ENCODE data around the gene SUGP2. TPM values are rescaled to one million over a fixed set of nuclear protein-coding genes. Genes with fewer than 3 reads are reported as not detected.

SUGP2 gene
- total RNA-seq, 5 donors from 2014 or later (not counting 1 experiment from before 2014, with no cell fraction given), result 114 to 139 (median 119) TPM

GRCh38 chr19:18991468-18991867 is 41.8 kb downstream of the SUGP2 start:
- WGBS (ENCODE audit: insufficient coverage), result no CpG with 5 or more reads among the region's 14 CpGs
- no peaks in the 10 kb centered on the region for H3K4me1 ChIP-seq (ENCODE audit: control insufficient read depth in 1 of 2, extremely low read depth in 1 of 2, insufficient read depth in 2 of 2, low read length in 2 of 2)
- Mint-ChIP-seq H3K27ac (no peak overlapping the region), H3K9me3 (no peaks in the 10 kb centered on the region), H3K4me1 (no peaks in the 10 kb centered on the region), H3K4me3 (no peak overlapping the region), H3K36me3 (peaks cover 30% of the 10 kb centered on the region), H3K27me3 (peaks cover 0 to 3% of the 10 kb centered on the region in 2 donors)
- DNase-seq (no peak), ATAC-seq (replicated peaks in 1 of 4) (no peak)
- H3K27ac ChIP-seq (ENCODE audit: low read length), result no peak overlapping the region
- H3K4me3 ChIP-seq (ENCODE audit: control insufficient read depth in 1 of 2, extremely low read depth in 1 of 2, low read length in 1 of 2), result no peak overlapping the region
- H3K27me3 ChIP-seq (replicated peaks in 1 of 2; ENCODE audit: control insufficient read depth in 2 of 2, extremely low read depth in 1 of 2, insufficient read depth in 2 of 2, low read length in 1 of 2), result peaks cover 0 to 8% of the 10 kb centered on the region in 2 experiments
- peaks cover 18 to 34% of the 10 kb centered on the region in 2 donors for H3K36me3 ChIP-seq (ENCODE audit: control insufficient read depth in 2 of 2, extremely low read depth in 1 of 2, insufficient read depth in 1 of 2, low read length in 1 of 2)
- POLR2A ChIA-PET, result no interaction called here
- CTCF ChIA-PET, result no interaction called here
- no peaks in the 10 kb centered on the region for H3K9me3 ChIP-seq

DNA sequence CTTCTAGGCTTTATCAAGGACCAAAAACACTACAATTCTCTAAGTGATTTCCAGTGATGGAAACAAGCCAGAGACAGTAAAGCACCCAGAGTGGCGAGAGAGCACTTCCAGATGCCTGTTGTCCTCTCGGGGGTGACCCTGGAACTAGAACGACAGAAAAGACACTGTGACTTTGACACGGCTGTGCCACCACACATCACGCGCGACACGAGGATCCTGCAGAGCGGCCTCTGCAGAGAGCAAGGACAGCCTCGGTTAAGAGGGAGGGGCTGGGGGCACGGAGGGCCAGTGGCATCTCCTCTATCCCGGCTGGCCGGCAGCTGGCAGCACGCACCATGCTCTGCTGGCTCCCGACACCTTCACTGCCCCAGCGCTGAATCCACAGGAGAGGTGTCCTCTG is 42.3 kb downstream of the SUGP2 start:
- Mint-ChIP-seq H3K4me3 (no peak overlapping the region), H3K9me3 (no peaks in the 10 kb centered on the region), H3K4me1 (no peaks in the 10 kb centered on the region), H3K36me3 (peaks cover 30% of the 10 kb centered on the region), H3K27ac (no peak overlapping the region), H3K27me3 (peaks cover 0 to 4% of the 10 kb centered on the region in 2 donors)
- WGBS (ENCODE audit: insufficient coverage), result 94% methylated on average over 10 of the region's 16 CpGs
- no peak for DNase-seq
- peaks cover 0 to 9% of the 10 kb centered on the region in 2 experiments for H3K27me3 ChIP-seq (replicated peaks in 1 of 2; ENCODE audit: control insufficient read depth in 2 of 2, extremely low read depth in 1 of 2, insufficient read depth in 2 of 2, low read length in 1 of 2)
- POLR2A ChIA-PET, result no interaction called here
- no peak overlapping the region for H3K4me3 ChIP-seq (ENCODE audit: control insufficient read depth in 1 of 2, extremely low read depth in 1 of 2, low read length in 1 of 2)
- CTCF ChIA-PET, result no interaction called here
- no peak overlapping the region for H3K27ac ChIP-seq (ENCODE audit: low read length)
- peaks cover 18 to 34% of the 10 kb centered on the region in 2 donors for H3K36me3 ChIP-seq (ENCODE audit: control insufficient read depth in 2 of 2, extremely low read depth in 1 of 2, insufficient read depth in 1 of 2, low read length in 1 of 2)
- ATAC-seq (replicated peaks in 1 of 4), result no peak
- H3K4me1 ChIP-seq (ENCODE audit: control insufficient read depth in 1 of 2, extremely low read depth in 1 of 2, insufficient read depth in 2 of 2, low read length in 2 of 2), result no peaks in the 10 kb centered on the region
- H3K9me3 ChIP-seq, result no peaks in the 10 kb centered on the region

GRCh38 chr19:18990128-18990708 is 43.1 kb downstream of the SUGP2 start:
- ChIA-PET CTCF (no interaction called here), POLR2A (no interaction called here)
- Mint-ChIP-seq H3K4me3 (no peak overlapping the region), H3K27ac (no peak overlapping the region), H3K27me3 (peaks cover 0 to 4% of the 10 kb centered on the region in 2 donors), H3K36me3 (peaks cover 30% of the 10 kb centered on the region), H3K9me3 (no peaks in the 10 kb centered on the region), H3K4me1 (no peaks in the 10 kb centered on the region)
- Histone ChIP-seq H3K27ac (ENCODE audit: low read length) (no peak overlapping the region), H3K4me1 (ENCODE audit: control insufficient read depth in 1 of 2, extremely low read depth in 1 of 2, insufficient read depth in 2 of 2, low read length in 2 of 2) (peaks cover 0 to 2% of the 10 kb centered on the region in 2 experiments), H3K4me3 (ENCODE audit: control insufficient read depth in 1 of 2, extremely low read depth in 1 of 2, low read length in 1 of 2) (no peak overlapping the region), H3K36me3 (ENCODE audit: control insufficient read depth in 2 of 2, extremely low read depth in 1 of 2, insufficient read depth in 1 of 2, low read length in 1 of 2) (peaks cover 13 to 29% of the 10 kb centered on the region in 2 donors), H3K9me3 (no peaks in the 10 kb centered on the region), H3K27me3 (replicated peaks in 1 of 2; ENCODE audit: control insufficient read depth in 2 of 2, extremely low read depth in 1 of 2, insufficient read depth in 2 of 2, low read length in 1 of 2) (peaks cover 0 to 17% of the 10 kb centered on the region in 2 experiments)
- WGBS (ENCODE audit: insufficient coverage), result 85% methylated on average over 4 of the region's 5 CpGs
- no peak for DNase-seq
- ATAC-seq (replicated peaks in 1 of 4), result no peak

DNA sequence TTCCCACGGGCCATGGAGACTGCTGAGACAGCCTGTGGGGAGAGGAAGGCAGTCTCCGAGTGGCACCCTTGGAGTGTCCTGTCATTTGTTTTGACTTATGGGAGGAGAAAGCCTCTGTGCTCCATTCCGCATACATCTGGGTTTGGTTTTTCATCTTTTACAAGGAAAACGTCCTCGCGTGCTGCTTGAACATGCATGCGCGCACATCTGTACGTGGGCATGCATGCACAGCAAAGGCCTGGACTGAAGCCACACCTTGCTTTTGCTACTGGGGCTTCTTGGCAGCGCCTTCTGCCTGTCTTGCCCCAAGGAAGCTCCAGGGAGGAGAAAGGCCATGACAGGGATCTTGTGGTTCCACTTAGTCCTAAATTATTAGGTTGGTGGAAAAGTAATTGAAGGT is 44.0 kb downstream of the SUGP2 start:
- Histone ChIP-seq H3K9me3 (no peaks in the 10 kb centered on the region), H3K27me3 (replicated peaks in 1 of 2; ENCODE audit: control insufficient read depth in 2 of 2, extremely low read depth in 1 of 2, insufficient read depth in 2 of 2, low read length in 1 of 2) (peaks cover 0 to 21% of the 10 kb centered on the region in 2 experiments), H3K4me1 (ENCODE audit: control insufficient read depth in 1 of 2, extremely low read depth in 1 of 2, insufficient read depth in 2 of 2, low read length in 2 of 2) (peaks cover 0 to 3% of the 10 kb centered on the region in 2 experiments), H3K4me3 (ENCODE audit: control insufficient read depth in 1 of 2, extremely low read depth in 1 of 2, low read length in 1 of 2) (no peak overlapping the region), H3K36me3 (ENCODE audit: control insufficient read depth in 2 of 2, extremely low read depth in 1 of 2, insufficient read depth in 1 of 2, low read length in 1 of 2) (peaks cover 13 to 20% of the 10 kb centered on the region in 2 donors), H3K27ac (ENCODE audit: low read length) (no peak overlapping the region)
- ChIA-PET POLR2A (no interaction called here), CTCF (no interaction called here)
- H3K9me3 Mint-ChIP-seq, result no peaks in the 10 kb centered on the region
- 94% methylated on average over 8 of the region's 10 CpGs for WGBS (ENCODE audit: insufficient coverage)
- H3K4me3 Mint-ChIP-seq, result no peak overlapping the region
- no peaks in the 10 kb centered on the region for H3K4me1 Mint-ChIP-seq
- no peak for ATAC-seq (replicated peaks in 1 of 4)
- peaks cover 0 to 4% of the 10 kb centered on the region in 2 donors for H3K27me3 Mint-ChIP-seq
- DNase-seq, result no peak
- no peak overlapping the region for H3K27ac Mint-ChIP-seq
- H3K36me3 Mint-ChIP-seq, result peaks cover 26% of the 10 kb centered on the region

GRCh38 chr19:18987456-18987855 is 45.9 kb downstream of the SUGP2 start:
- H3K9me3 Mint-ChIP-seq, result no peaks in the 10 kb centered on the region
- peaks cover 9% of the 10 kb centered on the region for H3K36me3 Mint-ChIP-seq
- H3K4me3 Mint-ChIP-seq, result no peak overlapping the region
- peaks cover 0 to 10% of the 10 kb centered on the region in 2 donors for H3K27me3 Mint-ChIP-seq
- no peaks in the 10 kb centered on the region for H3K4me1 Mint-ChIP-seq
- CTCF ChIA-PET, result no interaction called here
- no CpG with 5 or more reads among the region's 4 CpGs for WGBS (ENCODE audit: insufficient coverage)
- no peak overlapping the region for H3K4me3 ChIP-seq (ENCODE audit: control insufficient read depth in 1 of 2, extremely low read depth in 1 of 2, low read length in 1 of 2)
- H3K36me3 ChIP-seq (ENCODE audit: control insufficient read depth in 2 of 2, extremely low read depth in 1 of 2, insufficient read depth in 1 of 2, low read length in 1 of 2), result peaks cover 1 to 7% of the 10 kb centered on the region in 2 donors
- no peak overlapping the region for H3K27ac ChIP-seq (ENCODE audit: low read length)
- H3K4me1 ChIP-seq (ENCODE audit: control insufficient read depth in 1 of 2, extremely low read depth in 1 of 2, insufficient read depth in 2 of 2, low read length in 2 of 2), result peaks cover 0 to 3% of the 10 kb centered on the region in 2 experiments
- ATAC-seq (replicated peaks in 1 of 4) (no peak), DNase-seq (no peak)
- POLR2A ChIA-PET, result no interaction called here
- no peaks in the 10 kb centered on the region for H3K9me3 ChIP-seq
- no peak overlapping the region for H3K27ac Mint-ChIP-seq
- peaks cover 0 to 36% of the 10 kb centered on the region in 2 experiments for H3K27me3 ChIP-seq (replicated peaks in 1 of 2; ENCODE audit: control insufficient read depth in 2 of 2, extremely low read depth in 1 of 2, insufficient read depth in 2 of 2, low read length in 1 of 2)

DNA sequence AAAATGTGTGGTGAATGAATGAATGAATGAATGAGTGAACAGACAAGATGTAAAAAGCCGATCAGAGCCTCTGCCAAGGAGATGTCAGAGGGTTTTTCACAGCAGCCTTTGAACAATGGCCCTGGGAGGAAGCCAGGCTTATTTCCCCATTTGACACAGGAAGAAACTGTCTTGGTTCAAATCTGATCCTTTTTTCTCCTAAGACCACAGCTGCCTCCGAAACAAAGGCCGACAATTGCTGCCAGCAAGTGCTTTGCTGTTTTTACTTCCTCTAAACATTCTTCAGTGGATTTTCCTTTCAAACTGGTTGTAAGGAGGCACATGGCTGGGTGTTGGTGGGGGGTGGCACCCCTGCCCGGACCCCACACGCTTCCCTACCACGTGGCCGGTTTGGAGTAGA is 48.1 kb downstream of the SUGP2 start:
- peak in 1 of 35 experiments; percentile 10 for DNase-seq
- peaks cover 0 to 49% of the 10 kb centered on the region in 2 experiments for H3K27me3 ChIP-seq (replicated peaks in 1 of 2; ENCODE audit: control insufficient read depth in 2 of 2, extremely low read depth in 1 of 2, insufficient read depth in 2 of 2, low read length in 1 of 2)
- WGBS (ENCODE audit: insufficient coverage), result 20% methylated on average over 2 of the region's 7 CpGs
- peaks cover 0 to 3% of the 10 kb centered on the region in 2 experiments for H3K4me1 ChIP-seq (ENCODE audit: control insufficient read depth in 1 of 2, extremely low read depth in 1 of 2, insufficient read depth in 2 of 2, low read length in 2 of 2)
- H3K9me3 ChIP-seq, result no peaks in the 10 kb centered on the region
- H3K27ac Mint-ChIP-seq, result no peak overlapping the region
- H3K9me3 Mint-ChIP-seq, result no peaks in the 10 kb centered on the region
- POLR2A ChIA-PET, result no interaction called here
- no peaks in the 10 kb centered on the region for H3K36me3 ChIP-seq (ENCODE audit: control insufficient read depth in 2 of 2, extremely low read depth in 1 of 2, insufficient read depth in 1 of 2, low read length in 1 of 2)
- H3K4me3 ChIP-seq (ENCODE audit: control insufficient read depth in 1 of 2, extremely low read depth in 1 of 2, low read length in 1 of 2), result no peak overlapping the region
- CTCF ChIA-PET, result no interaction called here
- no peak overlapping the region for H3K4me3 Mint-ChIP-seq
- ATAC-seq (replicated peaks in 1 of 4), result no peak
- no peaks in the 10 kb centered on the region for H3K36me3 Mint-ChIP-seq
- no peak overlapping the region for H3K27ac ChIP-seq (ENCODE audit: low read length)
- H3K4me1 Mint-ChIP-seq, result no peaks in the 10 kb centered on the region
- peaks cover 0 to 17% of the 10 kb centered on the region in 2 donors for H3K27me3 Mint-ChIP-seq

GRCh38 chr19:18984251-18984650 is 49.1 kb downstream of the SUGP2 start:
- H3K9me3 Mint-ChIP-seq, result no peaks in the 10 kb centered on the region

More at GRCh38 chr19:18984251-18984650, 49.1 kb downstream of the SUGP2 start:
- Mint-ChIP-seq H3K4me3 (no peak overlapping the region), H3K36me3 (no peaks in the 10 kb centered on the region), H3K27me3 (peaks cover 0 to 17% of the 10 kb centered on the region in 2 donors), H3K27ac (no peak overlapping the region), H3K4me1 (no peaks in the 10 kb centered on the region)
- ChIA-PET CTCF (no interaction called here), POLR2A (no interaction called here)
- ATAC-seq (replicated peaks in 1 of 4) (no peak), DNase-seq (no peak)
- H3K4me3 ChIP-seq (ENCODE audit: control insufficient read depth in 1 of 2, extremely low read depth in 1 of 2, low read length in 1 of 2), result no peak overlapping the region
- 100% methylated on average over 1 of the region's 3 CpGs for WGBS (ENCODE audit: insufficient coverage)
- no peaks in the 10 kb centered on the region for H3K36me3 ChIP-seq (ENCODE audit: control insufficient read depth in 2 of 2, extremely low read depth in 1 of 2, insufficient read depth in 1 of 2, low read length in 1 of 2)
- no peak overlapping the region for H3K27ac ChIP-seq (ENCODE audit: low read length)
- H3K27me3 ChIP-seq (replicated peaks in 1 of 2; ENCODE audit: control insufficient read depth in 2 of 2, extremely low read depth in 1 of 2, insufficient read depth in 2 of 2, low read length in 1 of 2), result peaks cover 0 to 49% of the 10 kb centered on the region in 2 experiments
- no peaks in the 10 kb centered on the region for H3K9me3 ChIP-seq
- peaks cover 0 to 3% of the 10 kb centered on the region in 2 experiments for H3K4me1 ChIP-seq (ENCODE audit: control insufficient read depth in 1 of 2, extremely low read depth in 1 of 2, insufficient read depth in 2 of 2, low read length in 2 of 2)
